Pons (tissue), 1 donor: ENCODE results near the gene QSOX2.
"Not testable (repeated sequence)": the region's sequence is repeated elsewhere in the genome, so short reads cannot be mapped to it uniquely, and the experiment has no call there.

Source experiments
- DNase-seq: peaks from one replicate; pipeline ENCODE4 v3.0.0-alpha.2; 2016; ENCODE audit warnings: low spot score

QSOX2 gene

DNA sequence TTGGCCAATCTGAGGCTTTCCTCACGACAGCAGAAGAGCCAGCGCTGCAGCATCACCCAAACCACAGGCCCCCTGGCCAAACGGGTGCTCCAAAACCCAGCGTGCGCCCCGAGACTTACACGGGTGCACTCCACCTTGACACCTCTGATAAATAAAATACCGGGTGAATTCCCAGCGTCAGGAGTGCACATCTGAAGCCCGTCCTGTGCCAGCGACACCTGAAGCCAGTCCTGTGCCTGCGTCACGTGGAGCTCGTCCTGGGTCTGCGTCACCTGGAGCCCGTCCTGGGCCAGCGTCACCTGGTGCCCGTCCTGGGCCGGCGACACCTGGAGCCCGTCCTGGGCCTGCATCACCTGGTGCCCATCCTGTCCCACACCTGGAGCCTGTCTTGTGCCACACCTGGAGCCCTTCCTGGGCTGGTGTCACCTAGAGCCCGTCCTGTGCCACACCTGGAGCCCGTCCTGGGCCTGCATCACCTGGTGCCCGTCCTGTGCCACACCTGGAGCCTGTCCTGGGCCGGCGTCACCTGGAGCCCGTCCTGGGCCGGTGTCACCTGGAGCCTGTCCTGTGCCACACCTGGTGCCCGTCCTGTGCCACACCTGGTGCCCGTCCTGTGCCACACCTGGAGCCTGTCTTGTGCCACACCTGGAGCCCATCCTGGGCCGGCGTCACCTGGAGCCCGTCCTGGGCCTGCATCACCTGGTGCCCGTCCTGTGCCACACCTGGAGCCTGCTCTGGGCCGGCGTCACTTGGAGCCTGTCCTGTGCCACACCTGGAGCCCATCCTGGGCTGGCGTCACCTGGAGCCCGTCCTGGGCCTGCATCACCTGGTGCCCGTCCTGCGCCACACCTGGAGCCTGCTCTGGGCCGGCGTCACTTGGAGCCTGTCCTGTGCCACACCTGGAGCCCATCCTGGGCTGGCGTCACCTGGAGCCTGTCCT lies 8.9 kb downstream of the QSOX2 start:
- DNase-seq = not testable (repeated sequence)

GRCh38 chr9:136235709-136236455 lies 9.7 kb downstream of the QSOX2 start:
- DNase-seq = no peak

- no peak for DNase-seq
Observed at GRCh38 chr9:136235171-136235570, 10.4 kb downstream of the QSOX2 start.

DNA sequence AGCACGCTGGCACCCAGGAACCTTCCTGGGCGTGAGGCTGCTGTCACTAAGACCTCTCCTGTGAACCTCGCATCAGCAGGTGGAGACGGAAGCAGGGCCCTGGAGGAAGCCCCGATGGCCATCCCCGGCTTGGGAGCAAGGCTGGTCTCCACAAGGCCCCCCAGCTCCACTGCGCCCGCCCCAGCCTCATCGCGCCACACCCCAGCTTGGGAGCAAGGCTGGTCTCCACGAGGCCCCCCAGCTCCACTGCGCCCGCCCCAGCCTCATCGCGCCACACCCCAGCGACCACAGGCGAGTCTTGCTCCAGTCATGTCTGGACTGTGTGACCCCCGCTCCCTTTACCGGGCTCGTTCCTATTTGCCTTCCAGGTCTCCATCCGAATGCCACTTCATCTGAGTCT lies 11.0 kb downstream of the QSOX2 start:
- DNase-seq = no peak

DNA sequence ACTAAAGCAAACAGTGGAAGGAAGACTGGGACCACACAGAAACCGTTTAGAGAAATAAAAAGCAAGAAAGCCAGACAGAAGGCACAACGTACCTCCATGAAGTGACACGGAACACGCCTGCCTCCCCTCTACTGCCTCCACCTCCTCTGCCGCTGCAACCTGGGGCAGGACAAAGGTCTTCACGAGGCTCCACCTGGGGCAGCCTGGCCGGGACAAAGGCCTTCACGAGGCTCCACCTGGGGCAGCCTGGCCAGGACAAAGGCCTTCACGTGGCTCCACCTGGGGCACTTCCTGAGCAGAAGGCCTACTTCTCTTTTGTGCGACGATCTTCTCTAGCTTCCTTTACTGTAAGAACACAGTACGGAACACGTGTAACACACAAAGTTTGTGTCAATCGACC lies 11.7 kb downstream of the QSOX2 start:
- no peak for DNase-seq

GRCh38 chr9:136233411-136233810 lies 12.2 kb downstream of the QSOX2 start:
- DNase-seq = no peak

DNA sequence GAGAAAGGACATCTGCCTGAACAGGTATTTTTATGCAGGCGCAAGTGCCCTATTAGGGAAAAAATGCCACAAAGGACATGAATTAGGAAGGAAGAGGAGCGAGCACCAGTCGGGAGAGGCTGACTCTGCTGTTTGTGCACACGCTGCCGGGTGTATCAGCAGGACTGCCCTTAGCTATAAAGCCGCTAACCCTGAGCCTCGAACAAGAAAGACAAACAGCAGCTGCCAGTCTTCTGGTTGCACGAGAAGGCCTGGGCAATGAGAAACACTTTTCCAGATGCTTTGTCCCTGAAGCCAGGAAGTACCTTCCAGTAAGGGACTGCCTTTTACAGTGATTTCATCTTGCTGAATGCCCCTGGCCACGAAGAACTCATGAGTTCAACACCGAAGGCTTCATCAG lies 12.6 kb downstream of the QSOX2 start:
- no peak for DNase-seq

DNA sequence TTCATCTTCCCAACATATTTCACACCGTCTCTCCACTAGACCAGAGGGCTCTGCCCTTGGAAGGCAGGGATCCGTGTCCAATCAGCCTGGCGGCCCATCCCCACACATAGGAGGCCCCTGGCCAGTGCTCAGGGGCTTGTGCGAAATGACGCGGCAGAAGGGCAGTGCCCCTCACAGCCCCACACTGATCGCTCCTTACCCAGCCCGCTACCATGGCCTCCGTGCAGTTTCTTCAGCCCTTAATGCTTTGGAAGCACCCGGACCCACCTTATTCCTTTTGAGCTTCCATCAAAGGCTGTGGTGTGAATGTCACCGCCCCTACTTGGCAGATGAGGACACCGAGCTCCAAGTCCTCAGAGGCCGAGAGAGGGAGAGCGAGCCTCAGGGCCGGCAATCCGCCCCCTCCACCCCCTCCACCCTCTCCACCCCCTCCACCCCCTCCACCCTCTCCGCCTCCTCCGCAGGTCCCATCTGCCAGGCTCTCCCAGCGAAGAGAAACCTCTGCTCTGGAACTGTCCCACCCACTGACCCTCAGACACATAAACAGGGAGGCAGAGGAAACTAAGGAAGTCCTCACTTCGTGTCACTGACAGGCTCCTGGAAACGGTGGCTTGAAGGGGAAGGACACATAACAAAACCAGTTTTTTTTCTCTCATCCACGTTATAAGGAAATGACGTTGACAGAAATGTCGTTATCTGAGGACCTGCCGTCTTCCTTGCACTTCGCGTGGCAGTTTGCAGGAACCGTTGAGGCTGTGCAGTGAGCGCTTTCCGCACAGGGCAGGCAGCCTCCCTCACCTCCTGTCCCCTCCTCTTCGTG lies 13.9 kb downstream of the QSOX2 start:
- no peak for DNase-seq

DNA sequence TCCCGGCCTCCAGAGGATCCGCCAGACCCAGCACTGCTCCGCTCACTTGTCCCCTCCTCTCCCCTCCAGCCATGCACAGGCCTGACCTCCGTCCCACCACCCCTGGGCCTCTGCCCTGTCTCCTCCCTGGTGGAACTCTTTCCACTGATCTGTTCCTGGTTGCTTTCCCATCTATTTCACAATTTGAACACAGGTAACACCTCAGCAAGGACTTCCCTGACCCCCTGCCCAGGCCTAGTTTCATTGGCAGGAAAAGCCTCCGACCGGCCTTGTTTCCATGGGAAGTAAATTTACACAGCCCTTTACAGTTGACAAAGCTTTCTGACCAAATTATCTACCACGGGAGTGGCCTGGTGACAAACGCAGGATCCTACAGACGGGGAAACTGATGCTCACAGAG lies 14.8 kb downstream of the QSOX2 start:
- DNase-seq = no peak

DNA sequence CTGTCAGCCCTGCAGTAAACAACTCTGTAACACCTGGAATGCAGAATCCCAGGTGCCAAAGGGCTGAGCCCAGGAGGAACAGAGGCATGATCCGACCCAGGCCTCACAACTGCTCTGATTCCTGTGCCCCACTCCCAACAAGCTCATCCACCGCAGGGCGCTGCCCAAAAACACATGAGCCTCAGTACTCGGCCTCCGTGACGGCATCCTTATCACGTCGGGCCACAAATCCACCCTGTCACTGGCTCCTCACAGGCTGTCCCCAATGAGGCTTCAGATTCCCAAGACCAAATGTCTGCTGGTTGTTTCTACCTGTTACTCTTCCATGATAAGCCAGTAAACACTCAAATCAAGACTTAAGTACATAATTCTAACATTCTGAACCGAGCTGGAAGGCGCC lies 15.2 kb downstream of the QSOX2 start:
- DNase-seq = no peak

GRCh38 chr9:136229096-136230065 lies 16.2 kb downstream of the QSOX2 start:
- DNase-seq = no peak

GRCh38 chr9:136228107-136228875 lies 17.3 kb downstream of the QSOX2 start:
- no peak for DNase-seq

DNA sequence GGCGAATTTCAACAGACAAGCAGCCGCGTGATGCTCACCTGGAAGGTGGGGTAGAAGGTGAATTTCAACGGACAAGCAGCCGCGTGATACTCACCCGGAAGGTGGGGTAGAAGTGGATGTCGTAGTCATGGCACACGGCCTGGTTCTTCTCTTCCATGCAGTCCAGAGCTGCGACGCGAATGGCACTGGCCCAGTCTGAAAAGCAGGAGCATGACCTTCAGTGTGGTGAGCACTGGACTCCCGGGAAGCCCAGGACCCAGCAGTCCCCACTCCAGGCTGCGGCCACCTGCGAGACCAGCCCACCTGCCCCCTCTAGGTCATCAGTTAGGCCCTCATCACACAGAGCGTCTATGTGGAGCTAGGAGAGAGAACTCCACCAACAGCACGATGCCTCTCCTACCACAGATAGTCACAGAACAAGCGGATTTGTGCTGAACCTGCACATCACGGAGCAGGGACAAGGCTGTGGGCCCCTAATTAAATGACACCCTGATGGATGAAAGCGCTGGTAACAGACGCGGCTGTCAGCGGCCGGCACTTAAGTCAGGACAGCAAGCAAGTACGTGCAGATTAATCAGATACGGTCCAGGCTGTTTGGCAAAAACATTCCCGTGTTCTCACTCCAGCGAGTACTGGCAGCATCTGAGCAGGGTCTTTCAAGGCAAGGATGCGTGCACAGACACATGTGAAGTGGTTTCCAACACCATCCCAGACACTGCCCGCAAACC lies 18.8 kb downstream of the QSOX2 start:
- DNase-seq = no peak

- no peak for DNase-seq
Observed at GRCh38 chr9:136225748-136226679, 19.6 kb downstream of the QSOX2 start.

GRCh38 chr9:136225366-136225747 lies 20.3 kb downstream of the QSOX2 start:
- DNase-seq = no peak

- no peak for DNase-seq
Observed at GRCh38 chr9:136223871-136224640, 21.6 kb downstream of the QSOX2 start.

- DNase-seq = no peak
Observed at GRCh38 chr9:136222906-136223285, 22.7 kb downstream of the QSOX2 start.
